Neural cell (in vitro differentiated cells): ENCODE results near the gene RBM20. TPM values are rescaled to one million over a fixed set of nuclear protein-coding genes. Genes with fewer than 3 reads are reported as not detected.

ENCODE experiments used
- H2AFZ ChIP-seq: fragments of 200-600, 300-800 bp; sonication (generic), shearing (Covaris generic); 2 replicates; pipeline ENCODE4 v1.6.0; 2014; ENCODE audit warnings: low read depth, mild to moderate bottlenecking, antibody characterized with exemption, low read length, moderate library complexity
- H3F3A ChIP-seq: fragments of 200-600 bp; shearing (Covaris generic); 2 replicates; pipeline ENCODE4 v1.6.1; 2016; ENCODE audit warnings: mild to moderate bottlenecking, moderate library complexity, mixed read lengths, antibody characterized with exemption, low read length; ENCODE audit not compliant: insufficient read depth, poor library complexity, severe bottlenecking
- H3K27ac ChIP-seq: fragments of 200-600, 300-800 bp; sonication (generic), shearing (Covaris generic); 2 replicates; pipeline ENCODE4 v1.5.1; 2014; ENCODE audit warnings: mild to moderate bottlenecking, low read length, moderate library complexity
- H3K27me3 ChIP-seq: fragments of 300-800, 200-600 bp; sonication (generic), shearing (Covaris generic); 2 replicates; pipeline ENCODE4 v1.6.0; 2014; ENCODE audit warnings: mild to moderate bottlenecking, low read depth, low read length, moderate library complexity; ENCODE audit not compliant: insufficient read depth
- H3K36me3 ChIP-seq: fragments of 300-800, 200-600 bp; sonication (generic), shearing (Covaris generic); 2 replicates; pipeline ENCODE4 v1.5.1; 2014; ENCODE audit warnings: mild to moderate bottlenecking, antibody characterized with exemption, low read length, moderate library complexity; ENCODE audit not compliant: insufficient read depth
- H3K4me2 ChIP-seq: fragments of 300-800, 200-600 bp; sonication (generic), shearing (Covaris generic); 2 replicates; pipeline ENCODE4 v1.6.0; 2014; ENCODE audit warnings: mild to moderate bottlenecking, low read length
- H3K4me3 ChIP-seq: fragments of 300-800, 200-600 bp; sonication (generic), shearing (Covaris generic); 2 replicates; pipeline ENCODE4 v1.5.1; 2014; ENCODE audit warnings: mild to moderate bottlenecking, low read length, moderate library complexity
- H3K79me2 ChIP-seq: fragments of 200-600 bp; shearing (Covaris generic); replicated peaks from 2 replicates; pipeline ENCODE4 v1.6.0; 2014; ENCODE audit warnings: mild to moderate bottlenecking, low read length, moderate library complexity; ENCODE audit not compliant: insufficient read depth
- H3K9ac ChIP-seq: fragments of 300-800, 200-600 bp; sonication (generic), shearing (Covaris generic); 2 replicates; pipeline ENCODE4 v1.6.1; 2016; ENCODE audit warnings: mild to moderate bottlenecking, low read length, mixed read lengths
- H3K9me2 ChIP-seq: fragments of 200-600 bp; shearing (Covaris generic); 2 replicates; pipeline ENCODE4 v1.6.1; 2016; ENCODE audit warnings: mild to moderate bottlenecking, low read length, mixed read lengths; ENCODE audit not compliant: insufficient read depth
- H3K9me3 ChIP-seq: fragments of 200-600, 300-800 bp; sonication (generic), shearing (Covaris generic); 2 replicates; pipeline ENCODE4 v1.6.1; 2016; ENCODE audit warnings: mild to moderate bottlenecking, mixed run types, low read length, moderate library complexity, mixed read lengths
- H4K20me1 ChIP-seq: fragments of 200-600 bp; shearing (Covaris generic); 2 replicates; pipeline ENCODE4 v1.6.1; 2016; ENCODE audit warnings: mild to moderate bottlenecking, mixed run types; ENCODE audit not compliant: insufficient read depth
- CTCF ChIP-seq: fragments of 450-650 bp; IDR thresholded peaks from 2 replicates; pipeline ENCODE4 v1.5.1; 2014; ENCODE audit warnings: antibody characterized with exemption, mild to moderate bottlenecking, moderate library complexity; ENCODE audit not compliant: poor library complexity, severe bottlenecking
- EP300 ChIP-seq: fragments of 450-650 bp; conservative IDR thresholded peaks from 2 replicates; pipeline ENCODE4 v1.6.1; 2014; ENCODE audit warnings: antibody characterized with exemption, mild to moderate bottlenecking, moderate library complexity; ENCODE audit not compliant: poor library complexity, severe bottlenecking
- EZH2 ChIP-seq: fragments of 200-600, 300-800 bp; shearing (Covaris generic), sonication (generic); IDR thresholded peaks from 2 replicates; pipeline ENCODE4 v1.6.1; 2014; ENCODE audit warnings: antibody characterized with exemption, low read length, borderline replicate concordance, mild to moderate bottlenecking; ENCODE audit not compliant: insufficient read depth, poor library complexity, severe bottlenecking
- MXI1 ChIP-seq: fragments of 450-650 bp; conservative IDR thresholded peaks from 2 replicates; pipeline ENCODE4 v1.6.1; 2014; ENCODE audit warnings: antibody characterized with exemption, mild to moderate bottlenecking; ENCODE audit not compliant: poor library complexity, severe bottlenecking
- POLR2AphosphoS5 ChIP-seq: IDR thresholded peaks from 2 replicates; pipeline ENCODE4 v1.6.1; 2012
- RAD21 ChIP-seq: fragments of 450-650 bp; conservative IDR thresholded peaks from 2 replicates; pipeline ENCODE4 v1.6.1; 2014; ENCODE audit warnings: antibody characterized with exemption, mild to moderate bottlenecking, moderate library complexity
- REST ChIP-seq: IDR thresholded peaks from 2 replicates; pipeline ENCODE4 v1.6.1; 2012; ENCODE audit warnings: borderline replicate concordance
- SMC3 ChIP-seq: fragments of 450-650 bp; conservative IDR thresholded peaks from 2 replicates; pipeline ENCODE4 v1.6.1; 2014; ENCODE audit warnings: antibody characterized with exemption, mild to moderate bottlenecking, moderate library complexity; ENCODE audit not compliant: poor library complexity
- TAF1 ChIP-seq: IDR thresholded peaks from 2 replicates; pipeline ENCODE4 v1.6.1; 2012; ENCODE audit warnings: low read depth
- polyA plus RNA-seq: library from polyadenylated mRNA; depleted of rRNA; stranded (reverse); fragments of >200 nt; gene quantifications from 2 replicates; pipeline ENCODE4 v1.2.3, GENCODE V29; 2014

Gene RBM20
- polyA plus RNA-seq, 1 donor from 2014 or later: 0.07 TPM

- TF ChIP-seq REST (no peak), SMC3 (no peak), EZH2 (no peak), RAD21 (no peak), POLR2AphosphoS5 (no peak)
- no peaks in the 10 kb centered on the region for H3K36me3 ChIP-seq
- no peak overlapping the region for H3K27ac ChIP-seq
- H3K79me2 ChIP-seq: no peaks in the 10 kb centered on the region
- no peaks in the 10 kb centered on the region for H3K27me3 ChIP-seq
- H2AFZ ChIP-seq: no peak overlapping the region
- H3K9me2 ChIP-seq: no peaks in the 10 kb centered on the region
- no peak overlapping the region for H3K9ac ChIP-seq
- no peak overlapping the region for H3K4me2 ChIP-seq
- no peaks in the 10 kb centered on the region for H3K9me3 ChIP-seq
- H3K4me3 ChIP-seq: no peak overlapping the region
- H3F3A ChIP-seq: no peaks in the 10 kb centered on the region
- no peaks in the 10 kb centered on the region for H4K20me1 ChIP-seq
Measured at GRCh38 chr10:110812583-110812982, 168.4 kb downstream of the RBM20 start.

- no peak overlapping the region for H3K4me3 ChIP-seq
- H3F3A ChIP-seq: no peaks in the 10 kb centered on the region
- no peak overlapping the region for H3K4me2 ChIP-seq
- no peak overlapping the region for H3K9ac ChIP-seq
- H3K79me2 ChIP-seq: no peaks in the 10 kb centered on the region
- H3K9me3 ChIP-seq: no peaks in the 10 kb centered on the region
- TF ChIP-seq TAF1: no peak
- no peak for TF ChIP-seq CTCF
- no peak for TF ChIP-seq POLR2AphosphoS5
- no peak for TF ChIP-seq EP300
- TF ChIP-seq RAD21: no peak
- no peak for TF ChIP-seq MXI1
- no peak for TF ChIP-seq EZH2
- TF ChIP-seq REST: no peak
- TF ChIP-seq SMC3: no peak
- H3K27ac ChIP-seq: no peak overlapping the region
- H3K9me2 ChIP-seq: no peaks in the 10 kb centered on the region
- no peak overlapping the region for H2AFZ ChIP-seq
- no peaks in the 10 kb centered on the region for H4K20me1 ChIP-seq
- no peaks in the 10 kb centered on the region for H3K36me3 ChIP-seq
- no peaks in the 10 kb centered on the region for H3K27me3 ChIP-seq
Measured at GRCh38 chr10:110813743-110814472, 169.8 kb downstream of the RBM20 start.
